Breast epithelium (tissue), 3 donors: Measurements from ENCODE around the gene OR4D5.

Source experiments
- CTCF ChIP-seq, 3 donors: fragments of 450-650 bp; IDR thresholded peaks; one replicate each; pipeline ENCODE4 v1.5.1; 2016 to 2017; ENCODE audit warnings: antibody characterized with exemption in 3 of 3, mild to moderate bottlenecking in 3 of 3, moderate library complexity in 3 of 3
- POLR2A ChIP-seq: fragments of 450-650 bp; IDR thresholded peaks from one replicate; pipeline ENCODE4 v1.6.1; 2016; ENCODE audit warnings: antibody characterized with exemption, mild to moderate bottlenecking, moderate library complexity

DNA sequence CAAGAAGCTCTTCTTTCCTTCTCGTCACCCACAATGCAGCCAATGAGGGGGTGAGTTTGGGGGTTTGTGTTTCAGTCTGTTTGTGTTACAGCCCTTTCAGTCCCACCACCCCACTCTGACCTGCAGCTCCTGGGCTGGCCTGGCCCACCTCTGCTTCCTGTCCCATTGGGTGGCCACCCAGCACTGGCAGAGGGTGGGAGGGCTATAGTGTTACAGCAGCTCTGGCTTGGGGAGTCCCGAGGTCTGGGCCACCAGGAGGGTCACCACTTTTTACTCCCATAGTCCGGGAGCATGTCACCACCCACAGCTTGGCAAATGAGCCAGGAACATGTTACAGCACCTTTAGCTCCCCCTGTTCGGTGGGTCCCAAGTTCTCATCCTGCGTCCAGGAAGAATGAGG lies 39.9 kb downstream of the OR4D5 start:
- no peak for TF ChIP-seq POLR2A
- no peak for TF ChIP-seq CTCF (IDR thresholded peaks at IDR 0.05)
